ENCODE measurements around the gene S100A11.
A peak's percentile ranks its signal among the peaks of the same experiment; 100 is the strongest.

S100A11 gene

DNA sequence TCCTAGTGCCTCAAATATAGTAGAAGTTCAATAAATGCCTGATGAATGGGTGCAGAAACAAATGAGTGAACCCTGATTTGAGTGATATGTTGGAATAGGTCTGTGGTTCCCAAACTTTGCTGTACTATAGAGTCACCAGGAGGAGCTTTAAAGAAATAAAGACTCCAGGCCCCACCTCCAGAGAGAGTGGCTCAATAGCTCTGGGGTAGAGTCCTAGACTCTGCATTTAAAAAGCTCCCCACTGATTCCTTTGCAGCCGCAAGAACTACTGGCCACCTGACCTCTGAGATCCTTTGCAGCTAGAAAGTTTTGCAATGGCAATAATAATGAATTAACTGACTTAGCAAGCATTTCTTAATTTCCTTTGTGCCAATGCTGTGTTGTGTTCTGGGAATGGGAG is 31.1 kb upstream of the S100A11 start:
- TF ChIP-seq, protein P1, sequence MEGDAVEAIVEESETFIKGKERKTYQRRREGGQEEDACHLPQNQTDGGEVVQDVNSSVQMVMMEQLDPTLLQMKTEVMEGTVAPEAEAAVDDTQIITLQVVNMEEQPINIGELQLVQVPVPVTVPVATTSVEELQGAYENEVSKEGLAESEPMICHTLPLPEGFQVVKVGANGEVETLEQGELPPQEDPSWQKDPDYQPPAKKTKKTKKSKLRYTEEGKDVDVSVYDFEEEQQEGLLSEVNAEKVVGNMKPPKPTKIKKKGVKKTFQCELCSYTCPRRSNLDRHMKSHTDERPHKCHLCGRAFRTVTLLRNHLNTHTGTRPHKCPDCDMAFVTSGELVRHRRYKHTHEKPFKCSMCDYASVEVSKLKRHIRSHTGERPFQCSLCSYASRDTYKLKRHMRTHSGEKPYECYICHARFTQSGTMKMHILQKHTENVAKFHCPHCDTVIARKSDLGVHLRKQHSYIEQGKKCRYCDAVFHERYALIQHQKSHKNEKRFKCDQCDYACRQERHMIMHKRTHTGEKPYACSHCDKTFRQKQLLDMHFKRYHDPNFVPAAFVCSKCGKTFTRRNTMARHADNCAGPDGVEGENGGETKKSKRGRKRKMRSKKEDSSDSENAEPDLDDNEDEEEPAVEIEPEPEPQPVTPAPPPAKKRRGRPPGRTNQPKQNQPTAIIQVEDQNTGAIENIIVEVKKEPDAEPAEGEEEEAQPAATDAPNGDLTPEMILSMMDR (IDR thresholded peaks at IDR 0.05; ENCODE audit: extremely low read depth, insufficient read depth, missing control alignments), result no peak
- in situ Hi-C loops (cut with MboI; ENCODE audit: low pct_unique_long_range_greater_than_20kb, low sequenced_read_pairs, unreplicated experiment), result loop anchor here (25.0 kb wide), 1 partner anchor 394 kb away; no protein-coding TSS in a partner anchor
- no peak for DNase-seq (ENCODE audit: low spot score)

DNA sequence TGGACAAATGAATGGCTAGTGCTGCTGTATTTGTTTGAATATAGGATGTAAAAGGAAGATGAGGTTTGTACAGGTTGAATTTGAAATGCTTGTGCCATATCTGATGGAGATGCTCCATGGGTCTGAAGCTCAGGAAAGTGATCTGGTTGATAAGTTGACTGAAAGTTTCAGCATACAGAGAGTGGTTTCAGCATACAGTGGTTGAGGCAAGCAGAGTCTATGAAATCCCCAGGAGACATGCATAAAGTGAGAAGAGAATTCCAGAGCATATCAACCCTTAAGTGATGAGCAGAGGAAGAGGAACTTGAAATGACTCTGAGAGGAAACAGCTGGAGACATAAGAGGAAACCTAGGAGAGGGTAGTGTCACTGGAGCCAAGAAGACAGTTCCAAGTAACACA is 30.3 kb upstream of the S100A11 start:
- in situ Hi-C loops (cut with MboI; ENCODE audit: low pct_unique_long_range_greater_than_20kb, low sequenced_read_pairs, unreplicated experiment), result loop anchor here (25.0 kb wide), 1 partner anchor 395 kb away; no protein-coding TSS in a partner anchor
- DNase-seq (ENCODE audit: low spot score), result no peak
- TF ChIP-seq, protein P1 (IDR thresholded peaks at IDR 0.05; ENCODE audit: extremely low read depth, insufficient read depth, missing control alignments), result no peak

DNA sequence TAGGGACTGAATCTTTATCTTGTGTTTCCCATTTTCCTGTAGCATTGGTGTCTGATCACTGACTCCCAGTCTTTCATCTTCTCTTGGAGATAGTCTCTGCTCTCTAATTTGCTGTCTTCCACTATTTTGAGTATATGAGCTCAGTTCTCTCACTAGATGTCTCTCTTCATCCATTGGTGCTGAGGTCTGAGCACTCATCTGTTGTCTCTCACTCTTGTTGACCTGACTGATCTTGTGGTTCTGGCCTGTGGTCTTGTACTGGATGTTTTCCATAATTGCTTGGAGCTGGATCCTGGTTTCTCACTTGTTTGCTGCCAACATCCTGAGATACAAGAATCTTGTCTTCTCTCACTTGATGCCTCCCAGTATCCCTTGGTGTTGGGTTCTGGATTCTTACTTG is 25.1 kb upstream of the S100A11 start:
- TF ChIP-seq, protein P1 (IDR thresholded peaks at IDR 0.05; ENCODE audit: extremely low read depth, insufficient read depth, missing control alignments), result no peak
- in situ Hi-C loops (cut with MboI; ENCODE audit: low pct_unique_long_range_greater_than_20kb, low sequenced_read_pairs, unreplicated experiment), result loop anchor here (25.0 kb wide), 1 partner anchor 400 kb away; no protein-coding TSS in a partner anchor

DNA sequence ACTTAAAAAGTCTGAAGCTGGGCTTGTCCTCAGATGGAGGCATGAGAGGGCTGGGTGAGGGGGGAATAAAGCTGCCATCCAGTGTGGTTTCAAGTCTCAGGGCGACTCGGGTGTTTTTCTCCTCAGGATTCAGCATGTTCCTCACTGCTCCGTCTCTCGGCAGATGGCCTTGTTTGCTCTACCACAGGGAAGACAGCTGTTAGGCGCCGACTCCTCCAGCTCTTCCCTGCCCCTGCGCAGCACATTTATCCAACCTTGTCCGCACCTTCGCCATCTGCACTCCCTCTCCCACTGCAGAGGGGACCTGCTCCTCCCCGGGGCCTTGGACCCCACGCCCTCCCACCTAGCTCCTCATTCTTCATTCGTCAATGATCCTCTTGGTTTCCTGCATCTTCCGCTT is 16.6 kb upstream of the S100A11 start:
- TF ChIP-seq, protein P1 (IDR thresholded peaks at IDR 0.05; ENCODE audit: extremely low read depth, insufficient read depth, missing control alignments), result no peak
- in situ Hi-C loops (cut with MboI; ENCODE audit: low pct_unique_long_range_greater_than_20kb, low sequenced_read_pairs, unreplicated experiment), result loop anchor here (25.0 kb wide), 1 partner anchor 409 kb away; no protein-coding TSS in a partner anchor
- DNase-seq (ENCODE audit: low spot score), result no peak

More for the DNA sequence above, 25.1 kb upstream of the S100A11 start:
- DNase-seq (ENCODE audit: low spot score), result no peak

DNA sequence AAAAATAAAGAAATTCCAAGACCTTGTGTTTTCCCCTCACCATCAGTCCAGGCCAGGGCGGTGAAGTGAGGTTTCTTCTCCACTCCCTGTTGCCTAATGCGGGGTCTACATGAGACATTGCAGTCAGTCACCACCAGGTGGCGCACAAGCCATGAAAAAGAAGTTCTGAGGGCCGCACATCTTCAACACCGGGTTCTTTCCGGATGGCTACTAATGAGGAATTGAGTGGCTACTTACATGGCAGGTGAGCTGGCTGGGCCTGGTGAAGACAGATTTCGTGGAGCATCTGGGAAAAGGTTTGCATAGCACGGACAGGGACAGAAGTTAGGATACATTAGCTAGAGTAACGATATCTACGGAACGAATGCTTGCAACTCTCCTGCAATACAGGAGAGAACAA is 15.8 kb upstream of the S100A11 start:
- TF ChIP-seq, protein P1 (IDR thresholded peaks at IDR 0.05; ENCODE audit: extremely low read depth, insufficient read depth, missing control alignments), result peak; percentile 90
- in situ Hi-C loops (cut with MboI; ENCODE audit: low pct_unique_long_range_greater_than_20kb, low sequenced_read_pairs, unreplicated experiment), result loop anchor here (25.0 kb wide), 1 partner anchor 410 kb away; no protein-coding TSS in a partner anchor
- peak; percentile 62 for DNase-seq (ENCODE audit: low spot score)

DNA sequence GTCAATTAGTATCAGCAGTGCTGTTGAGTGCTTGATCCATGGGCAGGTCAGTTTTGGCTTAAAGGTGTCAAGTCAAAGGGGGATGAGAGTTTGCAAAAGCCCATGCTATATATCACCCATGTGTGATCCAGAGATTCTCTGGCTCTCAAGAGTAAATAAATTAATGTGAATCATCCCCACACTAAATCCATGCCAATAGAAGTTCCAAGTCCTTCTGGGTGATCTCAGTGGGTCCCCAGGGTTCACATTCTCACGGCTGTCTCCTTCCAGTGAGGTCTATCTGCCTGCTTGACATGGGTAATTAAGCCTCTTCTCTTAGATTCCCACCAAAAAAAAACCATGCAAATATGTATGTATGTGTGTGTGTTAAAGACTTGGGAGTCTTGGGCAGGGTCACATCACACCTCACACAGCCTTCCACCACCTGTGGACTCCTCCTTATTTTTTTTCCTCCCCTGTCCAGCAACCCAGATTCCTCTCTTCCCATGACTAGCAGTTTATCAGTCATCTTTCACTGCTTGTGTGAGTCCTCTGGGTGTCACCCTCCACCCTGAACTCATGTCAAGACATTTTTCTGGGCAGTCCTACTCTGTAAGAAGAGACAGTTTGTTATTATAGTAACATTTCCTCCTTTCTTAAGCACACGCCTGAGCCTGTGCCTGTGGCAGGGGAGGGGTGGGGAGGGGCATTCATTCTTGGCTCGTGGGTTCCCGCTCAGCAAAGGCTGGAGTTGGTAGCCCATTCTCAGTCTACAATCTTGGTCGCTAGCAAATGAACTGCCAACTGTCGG is 14.3 kb upstream of the S100A11 start:
- in situ Hi-C loops (cut with MboI; ENCODE audit: low pct_unique_long_range_greater_than_20kb, low sequenced_read_pairs, unreplicated experiment), result loop anchor here (25.0 kb wide), 1 partner anchor 411 kb away; no protein-coding TSS in a partner anchor

More for the DNA sequence above, 14.3 kb upstream of the S100A11 start:
- TF ChIP-seq, protein P1 (IDR thresholded peaks at IDR 0.05; ENCODE audit: extremely low read depth, insufficient read depth, missing control alignments), result no peak
- DNase-seq (ENCODE audit: low spot score), result no peak
